SU-DHL-6 (cell line): ENCODE data around the gene NOTO.

Experiments
- H2AFZ ChIP-seq: fragments of 200-600 bp; sonication (generic); 2 replicates; pipeline ENCODE4 v1.6.1; 2014; ENCODE audit warnings: low read depth, mild to moderate bottlenecking, moderate library complexity, mixed read lengths, antibody characterized with exemption, low read length; ENCODE audit not compliant: severe bottlenecking
- H3F3A ChIP-seq: fragments of 200-600 bp; shearing (Covaris generic); 2 replicates; pipeline ENCODE4 v1.6.0; 2016; ENCODE audit warnings: antibody characterized with exemption, mild to moderate bottlenecking; ENCODE audit not compliant: insufficient read depth
- H3K27ac ChIP-seq: fragments of 200-600 bp; sonication (generic); 2 replicates; pipeline ENCODE4 v1.5.1; 2016; ENCODE audit warnings: low read depth, mild to moderate bottlenecking, low read length, moderate library complexity, mixed read lengths
- H3K27me3 ChIP-seq: fragments of 200-600 bp; sonication (generic), shearing (Covaris generic); 2 replicates; pipeline ENCODE4 v1.6.0; 2014; ENCODE audit warnings: mild to moderate bottlenecking, low read length
- H3K36me3 ChIP-seq: fragments of 200-600 bp; sonication (generic); 2 replicates; pipeline ENCODE4 v1.6.1; 2014; ENCODE audit warnings: mild to moderate bottlenecking, low read length, mixed read lengths
- H3K4me2 ChIP-seq: fragments of 300-600, 200-600 bp; shearing (Covaris generic), sonication (generic); 2 replicates; pipeline ENCODE4 v1.6.0; 2014; ENCODE audit warnings: low read length, low read depth, mild to moderate bottlenecking; ENCODE audit not compliant: poor library complexity, severe bottlenecking
- H3K4me3 ChIP-seq: fragments of 200-600 bp; sonication (generic); 2 replicates; pipeline ENCODE4 v1.5.1; 2014; ENCODE audit warnings: antibody characterized with exemption, low read length, mild to moderate bottlenecking, mixed read lengths; ENCODE audit not compliant: insufficient read depth, poor library complexity, severe bottlenecking
- H3K79me2 ChIP-seq: fragments of 200-600 bp; sonication (generic); 2 replicates; pipeline ENCODE4 v1.6.1; 2014; ENCODE audit warnings: mild to moderate bottlenecking, low read length, moderate library complexity; ENCODE audit not compliant: insufficient read depth
- H3K9ac ChIP-seq: fragments of 200-600 bp; sonication (generic); 2 replicates; pipeline ENCODE4 v1.7.0; 2014; ENCODE audit warnings: mild to moderate bottlenecking, low read length
- H3K9me2 ChIP-seq: fragments of 200-600 bp; sonication (generic); replicated peaks from 2 replicates; pipeline ENCODE4 v1.6.1; 2014; ENCODE audit warnings: low read length; ENCODE audit not compliant: insufficient read depth
- H3K9me3 ChIP-seq: fragments of 200-600 bp; sonication (generic); 2 replicates; pipeline ENCODE4 v1.6.1; 2014; ENCODE audit warnings: low read length, mixed read lengths; ENCODE audit not compliant: insufficient read depth
- H4K20me1 ChIP-seq: fragments of 200-600 bp; sonication (generic); 2 replicates; pipeline ENCODE4 v1.6.1; 2014; ENCODE audit warnings: low read depth, mild to moderate bottlenecking, antibody characterized with exemption, low read length, moderate library complexity, mixed read lengths
- EZH2phosphoT487 ChIP-seq: fragments of 200-600 bp; sonication (generic), shearing (Covaris generic); conservative IDR thresholded peaks from 2 replicates; pipeline ENCODE4 v1.6.1; 2018; ENCODE audit warnings: mild to moderate bottlenecking, antibody characterized with exemption, low read length, moderate library complexity, mixed read lengths
- TF ChIP-seq, protein P1 (sequence below): fragments of 200-600 bp; sonication (generic); IDR thresholded peaks from one replicate; pipeline ENCODE4 v1.5.1; 2017; ENCODE audit warnings: antibody characterized with exemption, mild to moderate bottlenecking, low read length, moderate library complexity; ENCODE audit not compliant: insufficient read depth, poor library complexity, severe bottlenecking

NOTO gene

DNA sequence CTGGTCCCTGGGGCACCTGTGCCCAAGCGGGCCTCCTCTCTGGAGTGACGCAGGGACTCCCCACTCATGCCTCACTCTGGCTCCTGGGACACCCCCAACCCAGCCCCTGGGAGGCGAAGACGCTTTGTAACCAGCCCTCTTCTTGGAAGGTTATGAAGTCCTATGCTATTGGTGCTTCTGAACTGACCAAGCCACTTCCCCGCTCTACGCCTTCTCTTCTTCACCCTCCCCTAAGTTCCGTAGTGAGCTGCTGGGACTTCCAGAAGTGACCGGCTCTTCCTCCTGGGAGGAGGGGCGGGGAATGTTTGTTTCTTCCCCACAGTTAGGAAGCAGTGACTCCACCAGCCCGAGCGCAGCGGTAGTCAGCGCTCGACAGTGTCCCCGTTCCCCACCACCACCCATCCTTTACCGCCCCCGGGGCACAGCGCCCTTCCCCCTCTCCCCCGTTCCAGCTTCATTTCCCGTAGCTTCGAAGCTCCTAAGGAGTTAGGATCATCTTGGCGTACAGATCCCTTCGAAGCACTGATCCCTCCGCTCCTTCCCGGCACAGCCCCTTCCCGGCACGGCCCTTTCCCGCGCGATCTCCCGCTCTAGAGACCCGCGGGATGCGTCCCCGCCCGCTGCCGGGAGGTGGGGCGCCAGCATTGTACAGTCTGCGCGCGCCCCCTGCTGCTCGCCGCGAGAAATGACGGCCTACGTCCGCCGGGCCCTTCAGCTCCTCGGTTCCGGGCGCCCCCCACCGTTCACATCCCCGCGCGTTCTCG lies 25.3 kb upstream of the NOTO start:
- H3K36me3 ChIP-seq: no peaks in the 10 kb centered on the region
- H4K20me1 ChIP-seq: no peaks in the 10 kb centered on the region
- H3F3A ChIP-seq: no peaks in the 10 kb centered on the region
- no peaks in the 10 kb centered on the region for H3K9me3 ChIP-seq
- H3K4me2 ChIP-seq: peak overlapping the region; percentile 68
- no peaks in the 10 kb centered on the region for H3K79me2 ChIP-seq
- peak overlapping the region; percentile 81 for H2AFZ ChIP-seq
- H3K27me3 ChIP-seq: no peaks in the 10 kb centered on the region
- H3K9ac ChIP-seq: peak overlapping the region; percentile 60
- no peak overlapping the region for H3K27ac ChIP-seq
- TF ChIP-seq EZH2phosphoT487: no peak
- TF ChIP-seq, protein P1, sequence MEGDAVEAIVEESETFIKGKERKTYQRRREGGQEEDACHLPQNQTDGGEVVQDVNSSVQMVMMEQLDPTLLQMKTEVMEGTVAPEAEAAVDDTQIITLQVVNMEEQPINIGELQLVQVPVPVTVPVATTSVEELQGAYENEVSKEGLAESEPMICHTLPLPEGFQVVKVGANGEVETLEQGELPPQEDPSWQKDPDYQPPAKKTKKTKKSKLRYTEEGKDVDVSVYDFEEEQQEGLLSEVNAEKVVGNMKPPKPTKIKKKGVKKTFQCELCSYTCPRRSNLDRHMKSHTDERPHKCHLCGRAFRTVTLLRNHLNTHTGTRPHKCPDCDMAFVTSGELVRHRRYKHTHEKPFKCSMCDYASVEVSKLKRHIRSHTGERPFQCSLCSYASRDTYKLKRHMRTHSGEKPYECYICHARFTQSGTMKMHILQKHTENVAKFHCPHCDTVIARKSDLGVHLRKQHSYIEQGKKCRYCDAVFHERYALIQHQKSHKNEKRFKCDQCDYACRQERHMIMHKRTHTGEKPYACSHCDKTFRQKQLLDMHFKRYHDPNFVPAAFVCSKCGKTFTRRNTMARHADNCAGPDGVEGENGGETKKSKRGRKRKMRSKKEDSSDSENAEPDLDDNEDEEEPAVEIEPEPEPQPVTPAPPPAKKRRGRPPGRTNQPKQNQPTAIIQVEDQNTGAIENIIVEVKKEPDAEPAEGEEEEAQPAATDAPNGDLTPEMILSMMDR: peak; percentile 91
- peak overlapping the region; percentile 58 for H3K4me3 ChIP-seq
- H3K9me2 ChIP-seq: no peaks in the 10 kb centered on the region

DNA sequence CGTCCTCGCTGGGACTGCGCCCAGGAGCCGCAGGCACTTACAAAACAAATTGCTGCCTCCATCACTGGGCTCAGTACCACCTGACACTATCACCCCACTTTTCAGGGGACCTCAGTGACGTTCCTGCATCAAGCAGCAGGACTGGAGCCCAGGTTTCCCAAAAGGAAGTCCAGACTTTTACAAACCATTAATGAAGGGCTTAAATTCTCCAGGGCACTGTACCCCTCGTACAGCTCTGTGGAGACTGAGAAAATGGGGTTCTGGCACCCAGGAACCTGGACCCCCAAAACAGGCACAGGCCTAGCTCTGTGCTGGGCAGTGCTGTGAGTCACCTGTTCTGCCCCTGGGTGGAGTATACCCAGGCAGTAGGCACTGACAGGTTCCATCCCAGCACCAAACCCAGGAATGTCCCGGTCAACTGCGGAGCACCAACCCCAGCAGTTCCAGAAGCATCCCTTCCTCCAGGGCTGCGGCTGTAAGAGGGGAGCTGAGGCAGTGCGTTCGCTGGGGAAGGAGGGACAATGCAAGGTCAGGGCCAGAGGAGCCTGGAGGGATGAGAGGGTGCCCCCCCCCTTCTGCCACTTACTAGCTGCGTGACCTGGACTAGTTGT lies 24.6 kb upstream of the NOTO start:
- Histone ChIP-seq H3K9me2 (no peaks in the 10 kb centered on the region), H3K4me2 (peak overlapping the region; percentile 68), H3K79me2 (no peaks in the 10 kb centered on the region), H3K9ac (peak overlapping the region; percentile 60), H3K9me3 (no peaks in the 10 kb centered on the region), H2AFZ (peak overlapping the region; percentile 81), H3K27me3 (no peaks in the 10 kb centered on the region), H3F3A (no peaks in the 10 kb centered on the region), H3K36me3 (no peaks in the 10 kb centered on the region), H3K27ac (no peak overlapping the region), H4K20me1 (no peaks in the 10 kb centered on the region), H3K4me3 (no peak overlapping the region)
- TF ChIP-seq, protein P1: peak; percentile 6
- TF ChIP-seq EZH2phosphoT487: no peak

DNA sequence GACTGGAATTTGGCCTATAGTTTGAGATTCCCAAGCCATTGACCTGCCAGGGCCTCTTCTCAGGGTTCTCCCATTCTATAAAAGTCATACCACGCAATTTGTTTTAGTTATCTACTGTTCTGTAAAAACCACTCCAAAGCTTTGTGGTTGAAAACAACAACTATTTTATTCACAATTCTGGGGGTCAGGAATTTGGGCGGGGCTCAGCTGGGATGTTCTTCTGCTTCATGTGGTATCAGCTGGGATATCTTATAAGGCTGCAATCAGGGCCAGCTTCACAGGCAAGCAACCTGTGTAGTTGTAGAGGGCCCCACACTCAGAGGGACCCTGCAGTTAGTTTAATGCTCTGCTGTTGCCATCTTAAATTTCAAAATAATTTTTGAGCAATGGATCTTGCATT lies 16.4 kb upstream of the NOTO start:
- H3K36me3 ChIP-seq: no peaks in the 10 kb centered on the region
- H3K27ac ChIP-seq: no peak overlapping the region
- no peaks in the 10 kb centered on the region for H3K79me2 ChIP-seq
- TF ChIP-seq, protein P1: no peak
- no peak for TF ChIP-seq EZH2phosphoT487
- H3F3A ChIP-seq: no peaks in the 10 kb centered on the region
- H3K4me3 ChIP-seq: no peak overlapping the region
- no peak overlapping the region for H3K4me2 ChIP-seq
- H3K9me3 ChIP-seq: no peaks in the 10 kb centered on the region
- no peaks in the 10 kb centered on the region for H4K20me1 ChIP-seq
- H3K27me3 ChIP-seq: no peaks in the 10 kb centered on the region
- no peak overlapping the region for H3K9ac ChIP-seq
- no peaks in the 10 kb centered on the region for H3K9me2 ChIP-seq
- no peak overlapping the region for H2AFZ ChIP-seq
